GM21390 (cell line): ENCODE results near the gene ZHX3.
A peak's percentile ranks its signal among the peaks of the same experiment; 100 is the strongest.
"Not testable (repeated sequence)": the region's sequence is repeated elsewhere in the genome, so short reads cannot be mapped to it uniquely, and the experiment has no call there.

Experiments used
- ATAC-seq: cut with Tn5 transposase; IDR thresholded peaks from one replicate; pipeline ENCODE4 v1.9.1; 2021; ENCODE audit not compliant: unreplicated experiment

ZHX3 gene

GRCh38 chr20:41260734-41261220 lies 56.8 kb downstream of the ZHX3 start:
- ATAC-seq = no peak

- ATAC-seq = no peak
Measured at GRCh38 chr20:41259309-41259708, 58.2 kb downstream of the ZHX3 start.

DNA sequence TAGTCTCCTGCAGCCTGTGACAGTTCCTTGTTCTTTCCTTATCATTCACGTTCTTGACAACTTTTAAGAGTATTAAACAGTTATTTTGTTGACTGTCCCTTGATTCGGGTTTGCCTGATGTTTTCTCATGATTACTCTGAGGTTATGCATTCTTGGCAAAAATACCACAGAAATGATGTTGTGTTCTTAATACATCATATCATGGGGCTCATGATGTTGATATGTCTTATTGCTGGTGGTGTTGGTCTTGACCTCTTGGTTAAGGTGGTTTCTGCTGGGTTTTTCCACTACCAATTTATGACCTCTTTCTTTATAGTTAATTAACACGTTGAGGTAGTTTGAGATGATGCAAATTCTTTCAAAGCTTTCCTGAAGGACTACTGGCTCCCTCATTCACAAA lies 59.1 kb downstream of the ZHX3 start:
- ATAC-seq = no peak

GRCh38 chr20:41256516-41256915 lies 61.0 kb downstream of the ZHX3 start:
- no peak for ATAC-seq

DNA sequence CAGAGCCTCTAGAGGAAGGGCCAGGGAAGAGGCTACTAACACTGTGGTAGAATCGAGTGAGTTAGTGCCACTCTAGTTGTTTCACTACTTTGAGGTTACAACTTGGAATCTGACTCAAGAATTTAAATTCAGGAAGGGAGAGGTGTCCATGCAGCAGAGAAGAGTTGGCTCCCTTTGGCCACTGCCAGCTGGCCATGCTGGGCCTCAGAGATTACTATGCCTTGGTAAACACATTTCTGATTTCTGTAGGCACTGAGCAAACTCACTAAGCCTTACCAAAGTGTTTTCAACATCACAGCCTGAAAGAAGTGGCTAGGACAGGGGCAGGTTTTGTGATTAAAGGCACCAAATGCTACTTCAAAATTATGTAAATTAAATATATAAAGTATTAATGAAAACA lies 61.9 kb downstream of the ZHX3 start:
- no peak for ATAC-seq

DNA sequence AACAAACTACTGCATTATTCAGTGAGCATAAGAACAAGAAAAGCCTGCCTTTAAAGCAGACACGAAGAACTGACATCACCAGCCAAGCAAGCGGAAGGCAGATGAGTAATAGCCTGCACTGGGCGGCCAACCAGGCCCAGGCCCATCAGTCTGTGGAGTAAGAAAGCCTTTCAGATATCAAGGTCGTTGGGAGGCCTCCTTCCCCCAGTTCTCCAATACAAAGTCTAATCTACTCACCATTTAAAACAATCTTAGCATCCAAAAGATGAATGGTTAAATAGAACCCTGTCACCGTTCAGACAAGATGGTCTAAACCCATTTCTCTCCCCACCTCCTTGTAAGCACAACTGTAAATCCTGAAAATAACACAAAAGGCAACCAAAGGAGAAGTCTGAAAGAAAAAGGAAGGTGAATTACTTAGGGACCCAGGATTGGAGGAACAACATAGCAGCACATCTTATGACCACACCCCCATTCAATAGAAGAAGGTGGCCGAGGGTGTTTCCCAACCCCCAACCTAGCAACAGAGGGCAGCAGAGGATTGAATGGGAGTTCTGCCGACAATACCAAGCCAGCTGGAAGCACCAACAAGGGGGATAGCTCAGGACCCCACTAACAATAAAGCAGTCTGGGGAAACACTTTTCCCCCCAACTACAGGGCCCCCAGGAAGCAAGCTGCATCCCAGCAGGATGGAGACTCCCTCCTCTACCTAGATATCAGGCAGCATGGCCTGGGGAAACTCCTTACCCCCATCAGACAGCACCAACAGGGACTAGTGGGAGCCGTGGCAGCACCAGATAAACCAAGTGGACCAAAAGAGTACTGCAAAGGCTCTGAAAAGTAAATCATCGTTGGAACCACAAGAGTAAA lies 67.9 kb downstream of the ZHX3 start:
- ATAC-seq = peak; percentile 72

DNA sequence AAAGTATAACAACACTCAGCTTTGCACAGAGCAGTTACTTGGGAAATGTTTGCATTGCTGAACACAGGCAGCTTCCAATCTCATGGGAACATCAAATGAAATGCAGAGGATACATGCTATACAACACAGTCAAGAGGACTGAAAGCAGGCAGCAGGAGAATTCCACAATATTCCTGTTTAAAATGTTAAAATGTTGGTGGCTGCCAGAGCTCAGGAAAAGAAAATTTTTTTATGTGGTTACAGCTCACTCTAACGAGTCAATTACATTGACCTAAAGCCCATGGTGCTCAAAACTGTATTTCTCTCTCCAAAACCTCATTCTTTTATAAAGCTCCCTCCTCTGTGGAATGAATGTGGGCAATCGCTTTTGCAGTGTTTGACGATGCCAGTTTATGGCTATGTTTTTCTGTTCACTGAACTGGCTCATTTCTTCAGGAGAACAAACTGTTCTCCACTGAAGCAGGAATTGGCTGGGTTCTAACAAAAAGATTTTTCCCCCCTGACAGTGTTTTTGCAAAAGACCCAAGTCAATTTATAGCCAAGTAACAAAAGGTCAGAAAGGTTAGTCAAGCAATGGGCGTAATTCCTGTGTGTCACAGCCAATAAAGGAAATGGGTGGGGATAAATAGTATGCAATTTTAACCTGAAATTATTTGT lies 69.0 kb downstream of the ZHX3 start:
- ATAC-seq = no peak

GRCh38 chr20:41247523-41248367 lies 69.8 kb downstream of the ZHX3 start:
- ATAC-seq = no peak

DNA sequence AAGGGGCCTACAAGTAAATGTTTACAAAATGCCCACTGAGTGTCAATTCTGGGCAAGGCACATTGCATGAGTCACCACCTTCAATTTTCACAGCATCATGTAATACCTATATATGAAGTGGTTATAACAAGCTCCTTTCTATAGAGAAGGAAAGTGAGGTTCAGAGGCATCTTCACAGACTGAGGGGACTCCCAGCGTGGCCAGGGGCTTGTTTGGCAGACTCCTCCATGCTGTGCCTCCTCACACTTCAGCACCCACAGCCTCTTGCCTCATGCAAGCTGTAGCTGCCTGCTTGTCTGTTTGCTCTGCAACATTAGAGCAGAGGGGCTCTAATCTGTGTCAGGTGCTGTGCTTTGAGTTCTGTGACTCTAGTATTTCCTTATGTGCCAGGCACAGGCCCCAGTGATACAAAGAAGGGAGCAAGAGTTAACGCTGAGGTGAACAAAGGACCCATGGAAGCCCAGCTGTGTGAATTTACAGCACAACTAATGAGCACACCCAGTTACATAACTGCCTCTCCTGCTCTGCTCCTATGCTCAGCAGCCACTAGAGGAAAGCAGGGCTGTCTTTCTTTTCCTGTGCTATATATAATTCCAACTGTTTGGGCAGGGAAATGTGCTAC lies 72.3 kb downstream of the ZHX3 start:
- no peak for ATAC-seq

DNA sequence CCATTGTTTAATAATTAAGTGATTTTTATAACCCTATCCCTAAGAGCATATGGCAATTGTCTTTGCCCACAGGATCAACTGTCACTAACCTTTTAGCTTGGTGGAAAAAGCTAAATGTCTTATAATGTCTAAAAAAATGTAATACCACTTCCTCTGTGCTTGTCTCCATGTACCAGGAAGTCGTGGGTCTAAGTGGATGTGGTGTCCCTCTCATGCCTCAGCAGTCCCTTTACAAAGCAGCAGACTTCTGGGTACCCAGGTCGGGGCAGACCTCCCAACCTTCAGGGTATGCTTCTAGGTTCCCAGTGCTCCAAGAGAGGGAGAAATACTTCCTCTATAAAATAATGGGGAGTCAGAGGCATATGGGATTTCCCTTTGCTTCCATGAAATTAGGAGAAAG lies 74.7 kb downstream of the ZHX3 start:
- ATAC-seq = no peak

DNA sequence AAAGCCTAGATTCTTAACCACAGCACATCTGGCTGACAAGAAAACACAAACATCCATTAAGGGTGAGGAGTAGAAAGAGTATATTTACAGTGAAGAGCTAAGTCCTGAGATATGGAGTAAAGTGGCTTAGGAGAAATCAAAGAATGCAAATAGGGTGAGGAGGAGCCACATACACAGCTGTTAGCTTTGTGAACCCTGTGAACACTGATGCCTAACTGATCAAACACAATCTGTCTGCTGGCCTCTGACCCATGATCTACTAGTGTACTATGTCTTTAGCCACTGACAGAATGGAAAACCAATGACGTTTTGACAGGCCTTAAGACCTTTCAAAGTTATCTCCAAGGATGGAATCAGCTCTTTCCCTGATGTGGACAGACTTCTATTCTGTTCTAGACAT lies 75.2 kb downstream of the ZHX3 start:
- ATAC-seq = no peak

- ATAC-seq = not testable (repeated sequence)
Measured at GRCh38 chr20:41237233-41237632, 80.3 kb downstream of the ZHX3 start.

GRCh38 chr20:41236818-41237217 lies 80.7 kb downstream of the ZHX3 start:
- ATAC-seq = not testable (repeated sequence)

- ATAC-seq = no peak
Measured at GRCh38 chr20:41234546-41234945, 83.0 kb downstream of the ZHX3 start.

DNA sequence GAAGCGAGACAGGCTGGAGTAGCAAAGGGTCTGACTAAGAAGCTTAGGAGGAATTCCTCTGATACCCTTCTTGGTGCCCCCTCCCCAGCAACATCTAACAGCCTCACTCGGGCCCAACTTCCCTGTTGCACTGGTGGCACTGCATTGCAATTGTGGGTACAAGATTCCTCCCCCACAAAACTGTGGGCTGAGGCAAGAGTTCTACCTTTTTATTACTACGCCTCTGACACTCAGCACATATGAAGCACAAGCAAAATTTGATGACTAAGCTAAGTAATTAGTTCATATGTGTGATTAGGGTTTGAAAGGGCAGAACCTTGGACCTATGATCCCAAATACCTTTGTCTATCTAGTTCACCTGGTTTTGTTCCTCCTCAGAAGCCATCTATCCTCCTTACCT lies 83.5 kb downstream of the ZHX3 start:
- no peak for ATAC-seq

- no peak for ATAC-seq
Measured at GRCh38 chr20:41232973-41233926, 84.3 kb downstream of the ZHX3 start.

GRCh38 chr20:41231136-41231535 lies 86.4 kb downstream of the ZHX3 start:
- ATAC-seq = no peak

GRCh38 chr20:41230136-41230535 lies 87.4 kb downstream of the ZHX3 start:
- ATAC-seq = no peak

DNA sequence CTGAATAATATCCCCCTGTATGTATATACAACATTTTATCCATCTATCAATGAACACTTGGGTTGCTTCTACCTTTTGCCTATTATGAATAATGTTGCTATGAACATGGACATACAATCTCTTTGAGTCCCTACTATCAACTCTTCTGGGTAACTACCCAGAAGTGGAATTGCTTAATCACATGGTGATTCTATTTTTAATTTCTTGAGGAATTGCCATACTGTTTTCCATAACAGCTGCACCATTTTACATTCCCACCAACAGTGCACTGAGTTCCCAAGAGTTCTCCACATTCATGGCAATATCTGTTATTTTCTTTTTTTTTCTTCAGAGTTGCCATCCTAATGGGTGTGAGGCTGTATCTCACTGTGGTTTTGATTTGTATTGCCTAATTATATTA lies 88.3 kb downstream of the ZHX3 start:
- no peak for ATAC-seq

DNA sequence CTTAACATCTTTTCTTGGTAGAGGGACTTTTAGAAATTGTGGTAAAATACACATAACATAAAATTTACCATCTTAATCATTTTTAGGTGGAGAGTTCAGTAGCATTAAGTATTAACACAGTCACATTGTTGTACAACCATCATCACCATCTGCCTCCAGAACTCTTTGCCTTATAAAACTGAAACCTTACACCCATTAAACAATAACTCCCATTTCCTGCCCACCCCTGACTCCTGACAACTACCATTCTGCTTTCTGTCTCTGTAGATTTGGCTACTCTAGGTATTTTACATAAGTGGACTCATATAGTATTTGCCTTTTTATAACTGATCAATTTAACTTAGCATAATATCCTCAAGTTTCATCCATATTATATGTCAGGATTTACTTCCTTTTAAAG lies 88.7 kb downstream of the ZHX3 start:
- no peak for ATAC-seq
